GM19240 (cell line): ENCODE measurements around the gene MED27.

ENCODE experiments used
- DNase-seq: peaks from one replicate; pipeline ENCODE4 v3.0.0; 2011; ENCODE audit warnings: low spot score; ENCODE audit not compliant: insufficient read length

MED27 gene

DNA sequence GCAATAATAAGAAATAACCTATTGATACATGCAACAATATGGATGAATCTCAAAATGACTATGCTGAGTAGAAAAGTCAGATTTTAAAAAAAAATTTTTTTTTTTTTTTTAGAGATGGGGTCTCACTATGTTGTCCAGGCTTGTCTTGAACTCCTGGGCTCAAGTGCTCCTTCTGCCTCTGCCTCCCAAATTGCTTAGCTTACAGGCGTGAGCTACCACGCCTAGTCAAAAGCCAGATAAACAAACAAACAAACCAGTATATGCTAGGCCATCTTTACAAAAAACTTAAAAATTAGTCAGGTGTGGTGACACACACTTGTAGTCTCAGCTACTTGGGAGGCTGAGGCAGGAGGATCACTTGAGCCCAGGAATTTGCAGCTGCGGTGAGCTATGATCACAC, 79.0 kb downstream of the MED27 start:
- no peak for DNase-seq

DNA sequence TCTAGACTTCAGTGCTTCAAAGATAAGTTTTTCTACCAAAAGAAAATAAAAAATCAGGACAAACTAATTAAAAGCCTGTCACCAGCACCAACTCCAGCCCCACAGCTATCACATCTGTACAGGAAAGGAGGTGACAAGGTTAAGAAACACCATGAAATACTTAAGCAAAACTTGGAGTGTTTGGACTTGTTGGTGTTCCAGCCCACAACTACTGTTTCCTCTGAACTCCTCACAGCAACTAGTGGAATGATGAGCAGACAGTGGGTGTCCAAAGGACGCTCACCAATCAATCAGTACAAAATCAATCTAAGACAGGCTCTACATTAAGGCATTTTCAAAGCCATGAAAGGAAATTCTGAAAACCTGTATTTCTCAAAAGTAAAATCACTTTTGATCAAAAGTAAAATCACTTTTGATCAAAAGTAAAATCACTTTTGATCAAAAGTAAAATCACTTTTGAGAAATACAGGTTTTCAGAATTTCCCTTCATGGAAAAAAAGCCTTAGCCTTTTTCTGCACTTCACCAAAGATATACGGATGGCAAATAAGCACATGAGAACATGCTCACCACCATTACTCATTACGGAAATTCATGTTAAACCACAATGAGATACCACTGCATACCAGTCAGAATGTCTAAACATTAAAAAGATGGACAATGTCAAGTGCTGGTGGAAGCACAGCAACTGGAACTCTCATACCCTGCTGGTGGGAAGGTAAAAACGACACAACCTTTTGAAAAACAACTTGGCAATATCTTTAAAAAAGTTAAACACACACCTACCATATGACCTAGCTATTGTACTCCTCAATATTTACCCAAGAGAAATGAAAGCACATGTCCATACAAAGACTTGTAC, 79.7 kb downstream of the MED27 start:
- no peak for DNase-seq

DNA sequence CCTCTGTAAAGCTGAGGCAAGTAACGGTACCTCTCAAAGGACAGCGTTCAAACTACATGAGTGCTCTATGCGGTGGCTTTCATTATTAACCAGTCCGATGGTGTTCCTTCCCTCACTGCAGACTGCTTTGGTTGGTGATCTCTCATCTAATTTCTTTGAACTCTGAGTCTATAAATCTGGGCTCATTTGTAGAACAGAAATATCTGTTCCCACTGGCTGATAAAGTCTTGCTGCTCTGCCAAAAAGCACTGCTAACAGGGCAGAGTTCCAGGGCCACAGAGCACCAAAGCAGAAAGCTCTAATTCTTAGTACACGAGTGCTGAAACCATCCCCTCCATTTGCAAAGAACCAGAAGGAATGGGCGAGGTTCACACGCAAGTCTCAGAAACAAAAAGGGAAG, 81.9 kb downstream of the MED27 start:
- DNase-seq = no peak

DNA sequence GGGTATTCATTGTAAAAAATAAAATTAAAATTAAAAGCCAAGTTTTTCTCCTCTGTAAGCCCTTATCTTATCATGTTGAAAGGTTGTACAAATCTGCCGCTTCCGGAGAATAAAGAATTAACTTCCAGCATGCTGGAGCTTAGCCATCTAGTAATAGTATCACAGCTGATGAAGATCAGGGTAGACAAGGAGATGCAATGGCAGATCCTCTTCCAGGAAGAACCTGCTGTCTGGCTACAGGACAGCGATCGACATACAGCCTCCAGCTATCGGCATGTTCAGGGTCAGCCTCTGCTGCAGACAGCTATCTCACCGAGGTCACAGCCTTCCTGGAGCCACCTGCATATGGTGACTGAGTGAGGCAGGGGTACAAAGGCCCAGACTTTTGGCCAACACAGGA, 82.6 kb downstream of the MED27 start:
- DNase-seq = no peak

DNA sequence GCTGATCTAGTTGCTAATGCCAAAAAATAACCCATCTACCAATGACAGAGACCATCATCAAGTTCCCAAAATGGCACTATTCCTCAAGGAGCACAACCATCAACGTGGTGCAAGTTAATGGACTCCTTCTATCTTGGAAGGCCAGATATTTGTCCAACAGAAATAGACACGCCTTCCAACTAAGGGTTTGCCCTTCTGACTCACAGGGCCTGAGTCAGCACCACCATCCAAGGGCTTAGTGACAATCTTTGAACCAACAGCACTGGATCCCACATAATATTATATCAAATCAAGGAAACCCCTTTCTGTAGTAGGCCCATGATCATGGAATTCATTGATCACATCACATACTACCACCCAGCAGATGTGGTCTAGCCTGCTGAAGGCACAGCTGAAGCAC, 84.3 kb downstream of the MED27 start:
- no peak for DNase-seq

- DNase-seq = no peak
Measured at GRCh38 chr9:131994364-131995125, 85.1 kb downstream of the MED27 start.

- no peak for DNase-seq
Measured at GRCh38 chr9:131992906-131993657, 86.6 kb downstream of the MED27 start.

- DNase-seq = no peak
Measured at GRCh38 chr9:131987232-131987631, 92.4 kb downstream of the MED27 start.

- DNase-seq = no peak
Measured at GRCh38 chr9:131986576-131986975, 93.1 kb downstream of the MED27 start.

DNA sequence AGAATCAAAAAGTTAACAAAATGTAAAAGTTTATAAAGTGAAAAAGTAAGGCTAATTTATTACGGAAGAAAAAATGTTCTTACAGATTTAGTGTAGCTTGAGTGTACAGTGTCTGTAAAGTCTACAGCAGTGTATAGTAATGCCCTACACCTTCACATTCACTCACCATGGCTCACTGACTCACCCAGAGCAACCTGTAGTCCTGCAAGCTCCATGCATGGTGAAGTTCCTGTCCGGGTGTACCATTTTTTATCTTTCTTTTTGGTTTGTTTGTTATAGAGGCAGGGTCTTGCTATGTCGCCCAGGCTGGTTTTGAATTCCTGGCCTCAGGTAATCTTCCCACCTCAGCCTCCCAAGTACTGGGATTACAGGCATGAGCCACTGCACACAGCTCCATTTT, 93.6 kb downstream of the MED27 start:
- no peak for DNase-seq

DNA sequence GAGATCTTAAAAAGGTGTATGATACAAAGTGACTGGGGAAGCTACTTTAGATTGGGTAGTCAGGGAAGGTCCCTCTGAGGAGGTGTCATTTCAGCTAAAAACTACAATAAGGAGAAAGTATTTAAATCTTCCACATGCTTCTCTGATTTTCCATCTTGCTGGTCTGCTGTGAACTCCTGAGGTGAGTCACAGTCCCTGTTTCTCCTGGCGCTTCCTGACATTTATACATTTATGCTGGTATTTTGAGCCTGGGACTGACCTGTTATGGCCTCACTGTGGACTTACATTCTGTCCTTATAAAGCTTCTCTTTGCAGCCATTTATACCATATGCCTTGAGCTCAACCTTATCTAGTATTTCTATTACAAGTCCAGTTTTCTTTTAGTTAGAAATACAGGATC, 95.1 kb downstream of the MED27 start:
- DNase-seq = no peak

GRCh38 chr9:131982671-131983239, 96.9 kb downstream of the MED27 start:
- no peak for DNase-seq

DNA sequence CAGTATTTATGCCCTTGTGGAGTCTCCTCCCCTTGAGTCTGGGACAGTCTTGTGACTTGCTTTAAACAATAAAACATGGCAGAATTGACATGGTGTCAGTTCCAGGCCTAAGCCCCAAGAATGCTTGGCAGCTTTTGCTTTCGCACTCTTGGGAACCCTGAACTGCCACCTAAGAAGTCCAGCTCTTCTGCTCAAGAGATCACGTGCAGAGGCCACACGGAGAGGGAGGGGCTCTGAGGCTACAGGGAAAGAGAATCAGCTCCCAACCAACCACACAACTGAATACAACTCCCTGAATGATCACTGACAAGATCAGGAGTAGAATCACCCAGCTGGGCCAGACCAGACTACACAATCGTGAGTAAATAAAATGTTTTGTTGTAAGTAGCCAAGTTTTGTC, 97.6 kb downstream of the MED27 start:
- no peak for DNase-seq

- DNase-seq = no peak
Measured at GRCh38 chr9:131981116-131981776, 98.4 kb downstream of the MED27 start.

- no peak for DNase-seq
Measured at GRCh38 chr9:131980267-131981016, 99.2 kb downstream of the MED27 start.

GRCh38 chr9:131977109-131977838, 102.4 kb downstream of the MED27 start:
- no peak for DNase-seq

DNA sequence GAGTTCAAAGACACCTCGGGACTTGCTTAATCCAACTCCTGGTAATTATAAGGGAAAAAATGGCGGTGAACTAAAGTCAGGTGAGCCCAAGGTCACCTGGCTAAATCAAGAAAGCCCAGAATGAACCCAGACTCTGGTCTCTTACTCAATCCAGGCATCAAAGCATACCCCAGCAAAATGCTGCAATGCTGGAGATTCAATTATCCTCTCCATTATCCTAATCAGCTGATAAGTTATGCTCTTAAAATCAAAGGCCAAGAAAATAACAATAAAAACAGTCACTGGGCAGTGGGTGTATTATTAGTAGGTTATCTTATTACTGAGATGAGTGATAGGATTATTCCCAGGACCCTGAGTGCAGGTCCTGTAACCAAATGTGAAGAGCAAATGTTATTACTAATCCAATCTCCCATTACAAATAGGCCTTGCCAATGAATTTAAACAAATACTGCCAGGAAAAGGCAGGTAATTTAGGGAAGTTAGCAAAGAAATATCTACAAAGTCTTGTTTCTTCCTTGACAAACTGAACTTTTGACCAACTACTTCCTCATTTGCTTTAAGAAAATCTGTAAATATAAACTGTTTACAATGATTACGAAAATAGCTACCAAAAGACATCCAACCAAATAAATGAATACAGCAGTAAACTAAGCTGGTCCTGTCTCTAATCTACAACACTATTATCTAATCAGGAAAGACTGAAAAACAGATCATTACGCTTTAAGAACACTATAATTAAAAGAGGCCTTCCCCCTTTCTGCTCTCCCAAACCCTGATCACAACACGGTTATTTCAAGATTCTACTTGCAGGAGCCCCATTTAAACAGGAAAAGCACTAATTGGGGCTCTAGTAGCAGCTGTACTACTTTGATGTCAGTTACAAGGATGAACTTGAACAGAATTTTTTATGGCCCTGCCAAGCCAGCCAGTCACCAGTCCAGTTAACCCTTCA, 103.2 kb downstream of the MED27 start:
- no peak for DNase-seq

GRCh38 chr9:131972889-131973288, 106.8 kb downstream of the MED27 start:
- no peak for DNase-seq
